Astrocyte of the cerebellum (primary cell): ENCODE measurements around the gene EEF1A2.

ENCODE experiments used
- DNase-seq: peaks from one replicate; pipeline ENCODE4 v3.0.0-alpha.2; 2011; ENCODE audit warnings: low read depth
- H3K4me3 ChIP-seq: 2 replicates; pipeline ENCODE4 v1.5.1; 2011; ENCODE audit warnings: mild to moderate bottlenecking, low read depth, low read length, moderate library complexity
- CTCF ChIP-seq: IDR thresholded peaks from 2 replicates; pipeline ENCODE4 v1.5.1; 2012; ENCODE audit warnings: low read length, low read depth, moderate library complexity, mild to moderate bottlenecking; ENCODE audit errors: missing control alignments
- in situ Hi-C: cut with HindIII; loops from 2 replicates; pipeline ENCODE4 v1.10.0; 2017; ENCODE audit warnings: low sequenced_read_pairs

Gene EEF1A2

GRCh38 chr20:63466250-63466825 lies 32.5 kb downstream of the EEF1A2 start:
- no peak overlapping the region for H3K4me3 ChIP-seq
- in situ Hi-C loops = no loop called here
- no peak for TF ChIP-seq CTCF
- no peak for DNase-seq

GRCh38 chr20:63465380-63466249 lies 33.3 kb downstream of the EEF1A2 start:
- H3K4me3 ChIP-seq = no peak overlapping the region
- DNase-seq = no peak
- no peak for TF ChIP-seq CTCF
- in situ Hi-C loops = no loop called here

- H3K4me3 ChIP-seq = no peak overlapping the region
- in situ Hi-C loops = no loop called here
- no peak for TF ChIP-seq CTCF
- DNase-seq = no peak
Observed at GRCh38 chr20:63464289-63464635, 34.6 kb downstream of the EEF1A2 start.

GRCh38 chr20:63463400-63464288 lies 35.2 kb downstream of the EEF1A2 start:
- in situ Hi-C loops = no loop called here
- DNase-seq = no peak
- TF ChIP-seq CTCF = no peak
- no peak overlapping the region for H3K4me3 ChIP-seq

- in situ Hi-C loops = no loop called here
- H3K4me3 ChIP-seq = no peak overlapping the region
- no peak for TF ChIP-seq CTCF
- no peak for DNase-seq
Observed at GRCh38 chr20:63462244-63462643, 36.6 kb downstream of the EEF1A2 start.

GRCh38 chr20:63461104-63461763 lies 37.6 kb downstream of the EEF1A2 start:
- TF ChIP-seq CTCF = no peak
- DNase-seq = no peak
- no peak overlapping the region for H3K4me3 ChIP-seq
- in situ Hi-C loops = no loop called here
